HEK293 (cell line): ENCODE data around the gene TMEM181.
"Not testable (repeated sequence)": the region's sequence is repeated elsewhere in the genome, so short reads cannot be mapped to it uniquely, and the experiment has no call there.

Experiments
- CTCF ChIA-PET: fragments of 350-600 bp; formaldehyde crosslinking; extraction: SDS; loops from one replicate; lab custom pipeline; 2021; ENCODE audit warnings: antibody characterized with exemption; lab: Yijun Ruan, JAX
- POLR2A ChIA-PET: fragments of 300-600 bp; formaldehyde crosslinking; extraction: SDS; loops from one replicate; lab custom pipeline; 2020; ENCODE audit warnings: antibody characterized with exemption, inconsistent platforms; lab: Yijun Ruan, JAX
- H3K27ac ChIP-seq: fragments of 200-500 bp; sonication (Bioruptor generic); 2 replicates; pipeline ENCODE4 v1.5.1; 2014; ENCODE audit warnings: low read depth, low read length, control low read depth, inconsistent platforms; ENCODE audit errors: extremely low read depth
- H3K36me3 ChIP-seq, 2 experiments: fragments of 200-500 bp in 1 of 2; sonication (Bioruptor generic) in 1 of 2; 1 replicate in 1 of 2; 2 replicates in 1 of 2; pipeline ENCODE4 v1.5.1; 2014 to 2017; ENCODE audit warnings: inconsistent platforms in 2 of 2, low read length in 2 of 2; ENCODE audit not compliant: control insufficient read depth in 2 of 2, insufficient read depth in 1 of 2
- H3K4me1 ChIP-seq: fragments of 200-500 bp; sonication (Bioruptor generic); 2 replicates; pipeline ENCODE4 v1.5.1; 2014; ENCODE audit warnings: mild to moderate bottlenecking, low read length, inconsistent platforms; ENCODE audit not compliant: control insufficient read depth, insufficient read depth
- H3K4me3 ChIP-seq: 2 replicates; pipeline ENCODE4 v1.5.1; 2011; ENCODE audit warnings: low read depth, mild to moderate bottlenecking, control low read depth, low read length, moderate library complexity
- H3K9me3 ChIP-seq: fragments of 200-500 bp; sonication (Bioruptor generic); 2 replicates; pipeline ENCODE4 v1.5.1; 2014; ENCODE audit warnings: low read depth, low read length, inconsistent platforms; ENCODE audit not compliant: control insufficient read depth, insufficient read depth
- SETDB1 ChIP-seq: IDR thresholded peaks from one replicate; pipeline ENCODE4 v1.6.1; 2017; ENCODE audit warnings: mild to moderate bottlenecking, low read length, moderate library complexity, mixed read lengths; ENCODE audit not compliant: insufficient read length
- TCF7L2 ChIP-seq: IDR thresholded peaks from 2 replicates; pipeline ENCODE4 v1.6.1; 2011; ENCODE audit warnings: low read depth, mild to moderate bottlenecking, inconsistent platforms, low read length, moderate library complexity, borderline replicate concordance
- ZBTB17 ChIP-seq: fragments of 450-650 bp; formaldehyde crosslinking; IDR thresholded peaks from 2 replicates; pipeline ENCODE4 v1.5.1; 2016; ENCODE audit warnings: missing biosample characterization, missing genetic modification characterization
- ZIC2 ChIP-seq: fragments of 450-650 bp; formaldehyde crosslinking; IDR thresholded peaks from 2 replicates; pipeline ENCODE4 v1.5.1; 2016; ENCODE audit warnings: missing biosample characterization, missing genetic modification characterization
- ZNF169 ChIP-seq: fragments of 450-650 bp; formaldehyde crosslinking; IDR thresholded peaks from 2 replicates; pipeline ENCODE4 v1.5.1; 2016; ENCODE audit warnings: missing biosample characterization, missing genetic modification characterization
- ZNF274 ChIP-seq, 2 experiments: fragments of 200-500 bp in 1 of 2; fragments of 450-650 bp in 1 of 2; sonication (Bioruptor generic) in 1 of 2; formaldehyde crosslinking in 1 of 2; IDR thresholded peaks; 2 replicates each; pipeline versions ENCODE4 v1.5.1 to v1.6.1; 2014 to 2016; ENCODE audit warnings: borderline replicate concordance in 1 of 2, inconsistent platforms in 1 of 2, low read length in 1 of 2, missing biosample characterization in 1 of 2, missing genetic modification characterization in 1 of 2
- ZNF391 ChIP-seq: fragments of 450-650 bp; formaldehyde crosslinking; IDR thresholded peaks from 2 replicates; pipeline ENCODE4 v1.5.1; 2016; ENCODE audit warnings: low read depth, missing biosample characterization, missing genetic modification characterization, borderline replicate concordance
- ZNF514 ChIP-seq: fragments of 450-650 bp; formaldehyde crosslinking; IDR thresholded peaks from 2 replicates; pipeline ENCODE4 v1.5.1; 2016; ENCODE audit warnings: missing biosample characterization, missing genetic modification characterization
- ZNF610 ChIP-seq: fragments of 450-650 bp; formaldehyde crosslinking; IDR thresholded peaks from 2 replicates; pipeline ENCODE4 v1.5.1; 2016; ENCODE audit warnings: missing biosample characterization, missing genetic modification characterization, borderline replicate concordance
- ZNF623 ChIP-seq: fragments of 450-650 bp; formaldehyde crosslinking; IDR thresholded peaks from 2 replicates; pipeline ENCODE4 v1.5.1; 2016; ENCODE audit warnings: missing biosample characterization, missing genetic modification characterization
- ZNF629 ChIP-seq: fragments of 450-650 bp; formaldehyde crosslinking; IDR thresholded peaks from 2 replicates; pipeline ENCODE4 v1.5.1; 2017; ENCODE audit warnings: missing biosample characterization, missing genetic modification characterization
- ZNF670 ChIP-seq: fragments of 450-650 bp; formaldehyde crosslinking; IDR thresholded peaks from 2 replicates; pipeline ENCODE4 v1.5.1; 2016; ENCODE audit warnings: missing biosample characterization, missing genetic modification characterization, low read depth
- TF ChIP-seq, protein P1 (sequence below): fragments of 450-650 bp; formaldehyde crosslinking; IDR thresholded peaks from 2 replicates; pipeline ENCODE4 v1.5.1; 2016; ENCODE audit warnings: missing biosample characterization, missing genetic modification characterization
- TF ChIP-seq, protein P2 (sequence below): fragments of 450-650 bp; IDR thresholded peaks from 2 replicates; pipeline ENCODE4 v1.5.1; 2018; ENCODE audit warnings: missing biosample characterization, mild to moderate bottlenecking, missing genetic modification characterization
- TF ChIP-seq, protein P3 (sequence below): fragments of 450-650 bp; formaldehyde crosslinking; IDR thresholded peaks from 2 replicates; pipeline ENCODE4; 2016; ENCODE audit warnings: missing biosample characterization, missing genetic modification characterization

Gene TMEM181

DNA sequence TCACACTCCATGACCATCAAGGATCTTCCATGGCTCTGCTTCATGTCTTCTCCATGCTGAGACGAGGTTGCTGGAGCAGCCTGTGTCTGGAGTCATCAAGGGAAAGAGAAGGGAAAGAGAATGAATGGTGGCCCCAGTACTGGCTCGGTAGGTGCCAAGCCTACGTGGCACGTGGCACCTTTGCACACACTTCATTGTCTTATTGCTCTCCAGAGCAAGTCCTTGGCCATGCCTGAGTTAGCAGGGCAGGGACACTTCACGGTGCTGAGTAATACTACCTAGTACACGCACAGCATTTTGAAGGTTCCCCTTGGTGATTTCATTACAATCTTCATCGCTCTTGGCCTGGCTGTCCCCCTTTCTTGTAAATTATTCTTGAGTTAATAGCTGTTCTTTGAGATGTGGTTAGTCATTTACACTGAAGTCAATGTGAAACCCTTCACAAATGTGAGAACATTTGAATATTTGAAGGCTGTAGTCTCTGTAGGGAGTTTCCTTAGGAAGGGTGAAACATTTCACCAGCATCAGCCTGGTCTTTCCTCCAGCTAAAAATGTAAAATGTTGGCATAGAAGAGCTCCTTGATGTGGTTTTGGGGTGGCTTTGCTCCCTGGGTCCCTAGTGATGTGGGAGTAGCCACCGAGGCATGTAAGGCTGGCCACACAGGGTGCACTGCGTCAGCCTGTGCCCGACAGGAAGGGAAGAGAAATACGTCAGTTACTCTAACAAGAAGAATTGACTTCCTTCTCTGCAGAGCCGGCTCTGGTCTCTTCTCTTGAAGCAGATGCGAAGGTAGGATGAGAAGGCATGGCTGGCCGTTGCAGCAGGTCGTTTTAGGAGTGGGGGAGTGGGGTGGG, 89.6 kb downstream of the TMEM181 start, which contains the start of gene SYTL3:
SYTL3 (plus strand) TSS at position 766 of the 855 bp plus-strand sequence. CDS start 13,215 bp downstream, outside the sequence.
- POLR2A ChIA-PET: no interaction called here
- Histone ChIP-seq H3K4me3 (no peak within 1 kb of the TSS), H3K36me3 (no peaks in the 10 kb centered on the region), H3K9me3 (no peaks in the 10 kb centered on the region), H3K4me1 (peaks cover 5% of the 10 kb centered on the region; the same call in 1 of the 2 replicates), H3K27ac (no peak within 1 kb of the TSS)
- CTCF ChIA-PET: interaction anchor here (0.6 to 2.8 kb wide), 8 partner anchors 10 to 435 kb away, joined by 3 to 17 read pairs (median 4); no protein-coding TSS in a partner anchor
- no peak for TF ChIP-seq ZIC2
- peak; percentile 54 for TF ChIP-seq ZBTB17 (tag by site-specific recombination)
- 0 out of 2 replicates have a peak, but pooled peaks have one; percentile 25 for TF ChIP-seq ZNF629 (tag by site-specific recombination)

DNA sequence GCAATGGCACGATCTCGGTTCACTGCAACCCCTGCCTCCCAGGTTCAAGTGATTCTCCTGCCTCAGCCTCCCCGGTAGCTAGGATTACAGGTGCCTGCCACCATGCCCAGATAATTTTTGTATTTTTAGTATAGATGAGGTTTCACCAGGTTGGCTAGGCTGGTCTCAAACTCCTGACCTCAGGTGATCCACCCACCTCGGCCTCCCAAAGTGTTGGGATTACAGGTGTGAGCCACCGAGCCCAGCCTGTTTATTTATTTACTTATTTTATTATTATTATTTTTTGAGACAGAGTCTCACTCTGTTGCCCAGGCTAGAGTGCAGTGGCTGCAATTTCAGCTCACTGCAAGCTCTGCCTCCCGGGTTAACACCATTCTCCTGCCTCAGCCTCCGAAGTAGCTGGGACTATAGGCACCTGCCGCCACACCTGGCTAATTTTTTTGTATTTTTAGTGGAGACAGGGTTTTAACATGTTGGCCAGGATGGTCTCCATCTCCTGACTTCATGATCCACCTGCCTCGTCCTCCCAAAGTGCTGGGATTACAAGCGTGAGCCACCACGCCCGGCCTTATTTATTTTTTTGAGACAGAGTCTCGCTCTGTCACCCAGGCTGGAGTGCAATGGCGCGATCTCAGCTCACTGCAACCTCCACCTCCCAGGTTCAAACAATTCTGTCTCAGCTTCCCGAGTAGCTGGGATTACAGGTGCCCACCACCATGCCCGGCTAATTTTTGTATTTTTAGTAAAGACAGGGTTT, 92.3 kb downstream of the TMEM181 start:
- H3K4me1 ChIP-seq: not testable (repeated sequence)
- CTCF ChIA-PET: interaction anchor here (1.1 kb wide), 2 partner anchors 39 to 52 kb away, joined by 3 to 4 read pairs; no protein-coding TSS in a partner anchor

DNA sequence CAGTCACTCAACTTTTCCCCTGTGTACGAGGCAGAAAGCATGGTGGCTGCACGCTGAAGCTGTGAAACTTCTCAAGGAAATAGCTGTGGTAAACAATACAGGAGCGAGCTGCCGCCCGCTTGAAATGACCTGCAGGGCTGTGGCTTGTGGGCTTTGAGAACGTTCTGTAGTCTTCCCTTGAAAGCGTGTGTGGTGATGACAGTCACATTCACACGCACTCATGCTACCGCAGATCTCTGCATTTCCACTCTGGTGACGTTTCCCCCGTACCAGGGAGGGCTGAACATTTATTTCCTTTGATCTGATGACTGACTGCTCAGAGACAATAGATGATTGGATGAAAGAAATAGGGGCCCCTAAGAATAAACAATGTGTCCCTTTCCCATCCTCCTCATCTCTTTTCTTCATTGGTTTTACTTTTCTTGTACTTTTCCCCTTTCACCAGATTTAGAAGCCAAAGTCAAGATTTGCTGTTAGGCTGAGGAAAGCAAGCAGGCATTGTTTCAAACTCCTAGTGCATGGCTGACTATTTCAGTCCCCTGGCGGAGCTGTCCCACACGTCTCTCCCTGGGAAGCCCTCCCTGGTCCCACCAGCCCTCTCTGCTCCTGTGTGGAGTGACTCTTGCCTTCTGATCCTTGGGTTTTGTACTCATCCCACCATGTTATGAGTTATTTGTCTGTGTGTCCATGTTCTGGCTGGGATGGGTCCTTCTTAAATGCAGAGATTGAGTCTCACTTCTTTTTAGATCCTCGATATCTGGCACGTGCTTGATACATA, 93.9 kb downstream of the TMEM181 start:
- no peak overlapping the region for H3K27ac ChIP-seq
- CTCF ChIA-PET: interaction anchor here (0.7 to 1.2 kb wide), 2 partner anchors 19 to 450 kb away, joined by 4 to 6 read pairs; no protein-coding TSS in a partner anchor

More for the DNA sequence above, 92.3 kb downstream of the TMEM181 start:
- H3K27ac ChIP-seq, H3K9me3 ChIP-seq, POLR2A ChIA-PET, H3K36me3 ChIP-seq, H3K4me3 ChIP-seq: not testable (repeated sequence)

More for the DNA sequence above, 93.9 kb downstream of the TMEM181 start:
- no peaks in the 10 kb centered on the region for H3K36me3 ChIP-seq
- no peaks in the 10 kb centered on the region for H3K4me1 ChIP-seq
- no peak overlapping the region for H3K4me3 ChIP-seq
- TF ChIP-seq ZNF623 (tag by site-specific recombination) (no peak), TCF7L2 (0 out of 2 replicates have a peak, but pooled peaks have one; percentile 56), ZNF274 (IDR thresholded peaks at IDR 0.05; ENCODE audit: low read length) (no peak), ZNF274 (tag by site-specific recombination; IDR thresholded peaks at IDR 0.05; ENCODE audit: borderline replicate concordance) (no peak), ZNF391 (tag by site-specific recombination) (no peak), ZNF169 (tag by site-specific recombination) (no peak), ZNF610 (tag by site-specific recombination) (no peak), ZNF670 (tag by site-specific recombination) (no peak), SETDB1 (peak; percentile 6), ZNF514 (no peak)
- TF ChIP-seq, protein P1, sequence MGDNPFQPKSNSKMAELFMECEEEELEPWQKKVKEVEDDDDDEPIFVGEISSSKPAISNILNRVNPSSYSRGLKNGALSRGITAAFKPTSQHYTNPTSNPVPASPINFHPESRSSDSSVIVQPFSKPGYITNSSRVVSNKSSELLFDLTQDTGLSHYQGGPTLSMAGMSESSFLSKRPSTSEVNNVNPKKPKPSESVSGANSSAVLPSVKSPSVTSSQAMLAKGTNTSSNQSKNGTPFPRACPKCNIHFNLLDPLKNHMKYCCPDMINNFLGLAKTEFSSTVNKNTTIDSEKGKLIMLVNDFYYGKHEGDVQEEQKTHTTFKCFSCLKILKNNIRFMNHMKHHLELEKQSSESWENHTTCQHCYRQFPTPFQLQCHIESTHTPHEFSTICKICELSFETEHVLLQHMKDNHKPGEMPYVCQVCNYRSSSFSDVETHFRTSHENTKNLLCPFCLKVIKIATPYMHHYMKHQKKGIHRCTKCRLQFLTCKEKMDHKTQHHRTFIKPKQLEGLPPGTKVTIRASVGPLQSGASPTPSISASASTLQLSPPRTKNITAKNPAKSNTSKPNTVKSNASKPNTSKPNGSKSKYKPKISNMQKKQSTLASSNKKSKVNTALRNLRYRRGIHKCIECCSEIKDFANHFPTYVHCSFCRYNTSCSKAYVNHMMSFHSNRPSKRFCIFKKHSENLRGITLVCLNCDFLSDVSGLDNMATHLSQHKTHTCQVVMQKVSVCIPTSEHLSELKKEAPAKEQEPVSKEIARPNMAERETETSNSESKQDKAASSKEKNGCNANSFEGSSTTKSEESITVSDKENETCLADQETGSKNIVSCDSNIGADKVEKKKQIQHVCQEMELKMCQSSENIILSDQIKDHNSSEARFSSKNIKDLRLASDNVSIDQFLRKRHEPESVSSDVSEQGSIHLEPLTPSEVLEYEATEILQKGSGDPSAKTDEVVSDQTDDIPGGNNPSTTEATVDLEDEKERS (tag by site-specific recombination): no peak
- TF ChIP-seq, protein P2, sequence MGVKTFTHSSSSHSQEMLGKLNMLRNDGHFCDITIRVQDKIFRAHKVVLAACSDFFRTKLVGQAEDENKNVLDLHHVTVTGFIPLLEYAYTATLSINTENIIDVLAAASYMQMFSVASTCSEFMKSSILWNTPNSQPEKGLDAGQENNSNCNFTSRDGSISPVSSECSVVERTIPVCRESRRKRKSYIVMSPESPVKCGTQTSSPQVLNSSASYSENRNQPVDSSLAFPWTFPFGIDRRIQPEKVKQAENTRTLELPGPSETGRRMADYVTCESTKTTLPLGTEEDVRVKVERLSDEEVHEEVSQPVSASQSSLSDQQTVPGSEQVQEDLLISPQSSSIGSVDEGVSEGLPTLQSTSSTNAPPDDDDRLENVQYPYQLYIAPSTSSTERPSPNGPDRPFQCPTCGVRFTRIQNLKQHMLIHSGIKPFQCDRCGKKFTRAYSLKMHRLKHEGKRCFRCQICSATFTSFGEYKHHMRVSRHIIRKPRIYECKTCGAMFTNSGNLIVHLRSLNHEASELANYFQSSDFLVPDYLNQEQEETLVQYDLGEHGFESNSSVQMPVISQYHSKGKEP (tag by site-specific recombination): no peak
- TF ChIP-seq, protein P3, sequence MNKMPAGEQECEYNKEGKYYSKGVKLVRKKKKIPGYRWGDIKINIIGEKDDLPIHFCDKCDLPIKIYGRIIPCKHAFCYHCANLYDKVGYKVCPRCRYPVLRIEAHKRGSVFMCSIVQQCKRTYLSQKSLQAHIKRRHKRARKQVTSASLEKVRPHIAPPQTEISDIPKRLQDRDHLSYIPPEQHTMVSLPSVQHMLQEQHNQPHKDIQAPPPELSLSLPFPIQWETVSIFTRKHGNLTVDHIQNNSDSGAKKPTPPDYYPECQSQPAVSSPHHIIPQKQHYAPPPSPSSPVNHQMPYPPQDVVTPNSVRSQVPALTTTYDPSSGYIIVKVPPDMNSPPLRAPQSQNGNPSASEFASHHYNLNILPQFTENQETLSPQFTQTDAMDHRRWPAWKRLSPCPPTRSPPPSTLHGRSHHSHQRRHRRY (tag by site-specific recombination): no peak
- no peaks in the 10 kb centered on the region for H3K9me3 ChIP-seq
- POLR2A ChIA-PET: no interaction called here
